ENCODE measurements around the gene FAM163B.

FAM163B gene

DNA sequence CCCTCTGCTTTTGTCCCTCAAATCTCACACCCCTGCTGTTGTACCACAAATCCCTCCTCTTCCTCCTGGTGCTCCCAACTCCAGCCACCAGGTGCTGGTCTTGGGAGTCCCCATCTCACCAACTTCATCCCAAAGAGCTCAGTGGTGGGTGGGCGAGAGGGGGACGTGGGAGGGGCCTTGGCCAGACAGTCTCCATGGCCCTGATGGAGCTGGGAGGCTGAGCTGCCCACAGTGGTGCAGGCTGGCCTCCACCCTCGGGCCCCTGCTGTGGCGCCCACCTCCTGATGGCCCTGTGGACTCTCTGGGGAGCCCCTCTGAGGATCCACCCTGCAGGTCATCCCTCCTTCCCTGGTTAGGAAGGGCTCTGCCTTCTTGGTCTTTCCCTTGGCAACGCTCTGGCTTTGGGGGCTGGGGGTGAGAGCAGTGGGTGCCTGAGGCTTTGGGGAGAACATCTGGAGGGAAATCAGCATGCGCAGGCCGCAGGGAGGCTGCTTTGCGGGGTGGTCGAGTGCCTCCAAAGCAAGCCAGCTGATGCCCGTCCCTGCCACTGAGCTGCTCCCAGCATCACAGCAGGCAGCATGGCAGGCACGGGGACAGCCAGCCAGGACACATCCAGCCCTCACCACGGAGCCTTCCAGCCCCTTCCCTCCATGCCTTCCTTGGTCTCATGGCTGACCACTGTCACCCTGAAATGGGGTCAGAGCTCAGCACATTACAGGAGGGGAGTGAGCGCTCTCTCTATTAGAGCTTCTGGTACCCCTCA, 7.6 kb upstream of the FAM163B start:
- TF ChIP-seq, protein P1, sequence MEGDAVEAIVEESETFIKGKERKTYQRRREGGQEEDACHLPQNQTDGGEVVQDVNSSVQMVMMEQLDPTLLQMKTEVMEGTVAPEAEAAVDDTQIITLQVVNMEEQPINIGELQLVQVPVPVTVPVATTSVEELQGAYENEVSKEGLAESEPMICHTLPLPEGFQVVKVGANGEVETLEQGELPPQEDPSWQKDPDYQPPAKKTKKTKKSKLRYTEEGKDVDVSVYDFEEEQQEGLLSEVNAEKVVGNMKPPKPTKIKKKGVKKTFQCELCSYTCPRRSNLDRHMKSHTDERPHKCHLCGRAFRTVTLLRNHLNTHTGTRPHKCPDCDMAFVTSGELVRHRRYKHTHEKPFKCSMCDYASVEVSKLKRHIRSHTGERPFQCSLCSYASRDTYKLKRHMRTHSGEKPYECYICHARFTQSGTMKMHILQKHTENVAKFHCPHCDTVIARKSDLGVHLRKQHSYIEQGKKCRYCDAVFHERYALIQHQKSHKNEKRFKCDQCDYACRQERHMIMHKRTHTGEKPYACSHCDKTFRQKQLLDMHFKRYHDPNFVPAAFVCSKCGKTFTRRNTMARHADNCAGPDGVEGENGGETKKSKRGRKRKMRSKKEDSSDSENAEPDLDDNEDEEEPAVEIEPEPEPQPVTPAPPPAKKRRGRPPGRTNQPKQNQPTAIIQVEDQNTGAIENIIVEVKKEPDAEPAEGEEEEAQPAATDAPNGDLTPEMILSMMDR (IDR thresholded peaks at IDR 0.05; ENCODE audit: control insufficient read depth, extremely low read depth, insufficient read depth): no peak
- H3K4me3 ChIP-seq (ENCODE audit: low read depth, low read length): no peak overlapping the region
- DNase-seq (ENCODE audit: low read depth): no peak

DNA sequence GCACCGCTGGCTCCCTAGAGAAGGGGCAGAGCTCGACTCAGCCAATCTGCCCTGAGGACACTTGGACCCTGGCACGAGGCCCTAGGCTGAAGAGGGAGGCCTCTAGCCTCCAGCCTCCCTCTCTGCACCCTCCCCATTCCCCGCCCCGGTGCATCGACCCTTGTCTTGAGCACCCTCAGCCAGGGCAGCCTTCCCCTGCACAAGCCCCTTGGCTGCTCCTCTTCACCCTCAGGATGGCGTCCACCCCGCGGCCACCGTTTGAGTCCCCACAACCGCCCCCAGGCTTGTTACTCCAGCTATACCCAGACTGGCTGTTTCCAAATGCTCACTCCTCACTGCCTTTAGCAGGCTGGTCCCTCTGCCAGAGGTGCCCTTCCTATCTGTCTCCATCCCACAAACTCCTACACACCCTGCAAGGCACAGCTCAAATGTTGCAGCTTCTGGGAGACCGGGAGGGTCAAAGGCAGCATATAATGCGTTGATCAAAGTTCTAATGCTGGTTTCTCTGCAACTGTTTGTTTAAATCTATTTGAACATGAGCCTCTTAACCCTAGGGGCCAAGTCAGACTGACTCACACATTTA, 6.5 kb upstream of the FAM163B start:
- DNase-seq (ENCODE audit: low read depth): no peak
- no peak overlapping the region for H3K4me3 ChIP-seq (ENCODE audit: low read depth, low read length)
- TF ChIP-seq, protein P1 (IDR thresholded peaks at IDR 0.05; ENCODE audit: control insufficient read depth, extremely low read depth, insufficient read depth): no peak

DNA sequence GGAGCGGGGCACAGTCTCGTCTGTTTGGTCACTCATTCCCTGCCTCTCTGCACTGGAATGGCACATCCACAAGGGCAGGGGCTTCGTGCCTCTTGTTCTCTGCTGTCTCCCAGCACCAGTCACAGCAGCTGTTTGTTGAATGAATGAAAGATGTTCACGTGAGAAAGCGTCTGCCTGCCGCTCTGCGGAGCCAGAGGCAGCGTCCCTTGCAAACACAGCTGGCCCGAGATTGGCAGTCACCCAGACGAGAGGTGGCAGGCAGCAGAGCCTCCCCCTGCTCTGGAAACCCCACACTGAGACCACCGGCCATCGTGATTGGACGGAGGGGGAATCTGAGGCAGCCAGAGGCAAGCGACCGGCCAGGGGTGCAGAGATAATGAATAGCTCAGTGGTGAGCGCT, 6.0 kb upstream of the FAM163B start:
- no peak for DNase-seq (ENCODE audit: low read depth)
- TF ChIP-seq, protein P1 (IDR thresholded peaks at IDR 0.05; ENCODE audit: control insufficient read depth, extremely low read depth, insufficient read depth): no peak
- no peak overlapping the region for H3K4me3 ChIP-seq (ENCODE audit: low read depth, low read length)

DNA sequence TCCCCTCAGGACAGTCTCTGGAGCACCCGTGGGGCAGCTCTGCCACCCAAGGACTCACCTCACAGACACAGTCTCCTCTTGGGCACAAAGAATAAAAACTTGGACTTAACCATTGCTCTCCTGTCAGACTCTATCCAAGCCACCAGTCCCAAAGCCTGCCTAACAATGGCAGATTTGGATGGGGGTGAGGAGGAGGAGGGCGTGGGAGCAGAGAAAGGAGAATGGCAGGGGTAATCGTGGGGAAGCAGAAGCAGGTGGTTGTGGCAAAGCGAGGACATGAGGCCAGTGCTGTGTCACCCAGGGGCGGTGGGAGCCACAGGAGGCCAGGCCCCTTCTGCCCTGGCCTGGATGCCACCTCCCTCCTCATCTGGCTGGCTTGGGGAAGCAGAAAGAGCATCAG, 5.5 kb upstream of the FAM163B start:
- TF ChIP-seq, protein P1 (IDR thresholded peaks at IDR 0.05; ENCODE audit: control insufficient read depth, extremely low read depth, insufficient read depth): no peak
- no peak overlapping the region for H3K4me3 ChIP-seq (ENCODE audit: low read depth, low read length)
- DNase-seq (ENCODE audit: low read depth): no peak

DNA sequence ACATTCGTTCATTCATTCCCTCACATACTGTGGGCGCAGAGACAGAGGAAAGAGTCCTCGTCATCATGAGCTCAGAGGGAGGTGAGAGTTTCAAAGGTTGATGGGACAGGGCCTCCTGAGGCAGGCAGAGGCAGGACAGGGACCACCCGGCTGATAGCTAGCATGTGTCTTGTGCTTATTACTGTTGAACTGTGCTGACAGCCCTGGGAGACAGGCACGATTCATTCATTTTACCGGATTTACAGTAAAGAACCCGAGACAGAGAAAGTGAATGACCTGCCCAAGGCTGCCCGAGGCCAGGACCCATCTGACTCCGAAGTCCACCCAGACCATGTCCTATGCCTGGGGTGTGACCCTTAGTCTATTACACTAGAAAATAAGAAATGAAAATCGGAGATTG, 4.9 kb upstream of the FAM163B start:
- H3K4me3 ChIP-seq (ENCODE audit: low read depth, low read length): no peak overlapping the region
- no peak for DNase-seq (ENCODE audit: low read depth)
- TF ChIP-seq, protein P1 (IDR thresholded peaks at IDR 0.05; ENCODE audit: control insufficient read depth, extremely low read depth, insufficient read depth): no peak

DNA sequence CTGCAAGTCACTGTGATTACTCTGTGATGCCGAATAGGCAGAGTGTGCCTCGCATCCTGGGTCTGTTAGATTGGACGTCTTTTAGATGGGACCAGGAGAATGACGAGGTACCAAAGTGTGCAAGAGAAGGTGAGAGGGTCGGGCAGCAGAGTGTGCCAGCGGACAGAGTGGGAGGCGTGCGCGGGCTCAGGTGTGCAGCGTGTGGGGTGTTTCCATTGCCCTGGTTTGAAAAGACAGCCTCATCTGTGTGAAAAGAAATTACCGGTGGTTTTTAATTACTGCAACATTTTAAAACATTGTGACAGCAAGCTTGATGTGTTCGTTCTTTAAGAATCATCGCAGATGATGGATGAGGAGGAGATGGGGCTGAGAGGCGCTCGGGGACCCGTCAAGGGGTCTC, 4.2 kb upstream of the FAM163B start:
- no peak overlapping the region for H3K4me3 ChIP-seq (ENCODE audit: low read depth, low read length)
- TF ChIP-seq, protein P1 (IDR thresholded peaks at IDR 0.05; ENCODE audit: control insufficient read depth, extremely low read depth, insufficient read depth): no peak
- no peak for DNase-seq (ENCODE audit: low read depth)

Measured in LNCaP clone FGC (cell line).